Measurements from ENCODE around the gene PHF24. TPM values are rescaled to one million over a fixed set of nuclear protein-coding genes. Genes with fewer than 3 reads are reported as not detected.

PHF24 gene
- total RNA-seq, 1 donor from 2014 or later = 0.11 TPM

- Histone ChIP-seq H3K4me1 (no peaks in the 10 kb centered on the region), H3K9me3 (replicated peaks) (no peaks in the 10 kb centered on the region), H3K27me3 (ENCODE audit: low read depth) (peaks cover 21% of the 10 kb centered on the region), H3K4me3 (no peak overlapping the region), H3K36me3 (no peaks in the 10 kb centered on the region), H3K27ac (replicated peaks) (no peak overlapping the region)
- DNase-seq = no peak
- intact Hi-C loops (cut with micrococcal nuclease) = loop anchor here (10.0 kb wide), 1 partner anchor 58 kb away; no protein-coding TSS in a partner anchor
- no peak for TF ChIP-seq CTCF (IDR thresholded peaks at IDR 0.05; ENCODE audit: borderline replicate concordance)
These were observed 18.4 kb downstream of the PHF24 start for GRCh38 chr9:34976441-34976840.

- peaks cover 19% of the 10 kb centered on the region for H3K27me3 ChIP-seq (ENCODE audit: low read depth)
- no peak for DNase-seq
These were observed 18.9 kb downstream of the PHF24 start for GRCh38 chr9:34976992-34977391.

GRCh38 chr9:34980181-34980761 lies 22.2 kb downstream of the PHF24 start:
- intact Hi-C loops (cut with micrococcal nuclease) = no loop called here

More at GRCh38 chr9:34976992-34977391, 18.9 kb downstream of the PHF24 start:
- H3K36me3 ChIP-seq = no peaks in the 10 kb centered on the region
- no peak overlapping the region for H3K4me3 ChIP-seq
- H3K4me1 ChIP-seq = no peaks in the 10 kb centered on the region
- no peak for TF ChIP-seq CTCF (IDR thresholded peaks at IDR 0.05; ENCODE audit: borderline replicate concordance)
- H3K27ac ChIP-seq (replicated peaks) = no peak overlapping the region
- intact Hi-C loops (cut with micrococcal nuclease) = loop anchor here (10.0 kb wide), 1 partner anchor 58 kb away; no protein-coding TSS in a partner anchor
- H3K9me3 ChIP-seq (replicated peaks) = no peaks in the 10 kb centered on the region

GRCh38 chr9:34982361-34982760 lies 24.3 kb downstream of the PHF24 start:
- Histone ChIP-seq H3K9me3 (replicated peaks) (no peaks in the 10 kb centered on the region), H3K36me3 (no peaks in the 10 kb centered on the region), H3K4me1 (no peaks in the 10 kb centered on the region), H3K4me3 (no peak overlapping the region), H3K27ac (replicated peaks) (no peak overlapping the region), H3K27me3 (ENCODE audit: low read depth) (peaks cover 9% of the 10 kb centered on the region)
- no peak for DNase-seq
- TF ChIP-seq CTCF (IDR thresholded peaks at IDR 0.05; ENCODE audit: borderline replicate concordance) = no peak
- intact Hi-C loops (cut with micrococcal nuclease) = no loop called here

More at GRCh38 chr9:34980181-34980761, 22.2 kb downstream of the PHF24 start:
- no peak overlapping the region for H3K27ac ChIP-seq (replicated peaks)
- peaks cover 19% of the 10 kb centered on the region for H3K27me3 ChIP-seq (ENCODE audit: low read depth)
- no peaks in the 10 kb centered on the region for H3K9me3 ChIP-seq (replicated peaks)
- H3K36me3 ChIP-seq = no peaks in the 10 kb centered on the region
- H3K4me3 ChIP-seq = no peak overlapping the region
- TF ChIP-seq CTCF (IDR thresholded peaks at IDR 0.05; ENCODE audit: borderline replicate concordance) = no peak
- DNase-seq = no peak
- no peaks in the 10 kb centered on the region for H3K4me1 ChIP-seq

- Histone ChIP-seq H3K9me3 (replicated peaks) (no peaks in the 10 kb centered on the region), H3K27me3 (ENCODE audit: low read depth) (peaks cover 6% of the 10 kb centered on the region), H3K36me3 (no peaks in the 10 kb centered on the region), H3K27ac (replicated peaks) (no peak overlapping the region), H3K4me3 (no peak overlapping the region), H3K4me1 (peaks cover 1% of the 10 kb centered on the region)
- no peak for DNase-seq
- intact Hi-C loops (cut with micrococcal nuclease) = no loop called here
- TF ChIP-seq CTCF (IDR thresholded peaks at IDR 0.05; ENCODE audit: borderline replicate concordance) = no peak
These were observed 25.1 kb downstream of the PHF24 start for GRCh38 chr9:34983209-34983608.

Measured in left ventricle myocardium inferior (tissue), 1 donor.